HG02981 (cell line): Measurements from ENCODE around the gene ZFP64.
"Not testable (repeated sequence)": the region's sequence is repeated elsewhere in the genome, so short reads cannot be mapped to it uniquely, and the experiment has no call there.

Experiments used
- ATAC-seq: cut with Tn5 transposase; IDR thresholded peaks from one replicate; pipeline ENCODE4 v1.9.1; 2021; ENCODE audit warnings: mild to moderate bottlenecking, moderate library complexity; ENCODE audit not compliant: unreplicated experiment

ZFP64 gene

DNA sequence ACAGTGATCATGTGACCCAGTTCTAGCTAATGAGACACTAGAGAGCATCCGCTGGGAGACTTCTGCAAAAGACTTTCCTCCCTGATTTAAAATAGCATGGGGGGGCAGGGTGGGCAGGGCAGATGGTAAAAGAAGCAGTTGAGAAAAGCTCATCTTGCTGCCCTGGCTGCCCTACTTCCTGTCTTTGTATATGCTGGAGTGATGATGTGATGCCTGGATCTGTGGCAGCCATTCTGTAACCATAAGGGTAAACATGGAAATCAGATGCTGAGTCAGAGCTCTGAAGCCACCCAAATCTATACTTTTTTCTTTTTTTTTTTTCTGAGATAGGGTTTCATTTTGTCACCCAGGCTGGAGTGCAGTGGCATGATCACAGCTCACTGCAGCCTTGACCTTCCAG is 25.4 kb downstream of the ZFP64 start:
- ATAC-seq: no peak

- no peak for ATAC-seq
These were observed 30.9 kb downstream of the ZFP64 start for GRCh38 chr20:52160621-52161204.

DNA sequence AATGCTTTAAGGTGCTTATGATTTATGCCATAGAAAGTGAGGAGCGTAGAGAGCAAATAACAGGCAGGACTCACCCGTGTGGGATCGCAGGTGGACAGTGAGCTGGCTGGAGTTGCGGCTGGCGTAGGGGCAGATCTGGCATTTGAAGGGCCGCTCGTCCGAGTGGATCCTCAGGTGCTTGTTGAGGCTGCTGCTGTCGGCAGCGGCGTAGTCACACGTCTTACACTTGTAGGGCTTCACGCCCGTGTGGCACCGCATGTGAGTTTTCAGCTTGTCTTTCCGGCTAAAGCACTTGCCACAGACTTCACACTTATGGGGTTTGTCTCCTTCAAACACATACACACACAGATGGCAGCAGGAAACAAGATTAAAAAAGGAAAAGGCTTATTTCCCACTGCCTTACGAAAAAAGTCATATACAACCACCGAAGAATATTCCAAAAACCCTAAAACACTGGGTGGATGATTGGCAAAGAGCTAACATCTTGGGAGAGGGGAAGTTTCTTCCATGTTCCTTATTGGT is 31.5 kb downstream of the ZFP64 start:
- ATAC-seq: no peak

DNA sequence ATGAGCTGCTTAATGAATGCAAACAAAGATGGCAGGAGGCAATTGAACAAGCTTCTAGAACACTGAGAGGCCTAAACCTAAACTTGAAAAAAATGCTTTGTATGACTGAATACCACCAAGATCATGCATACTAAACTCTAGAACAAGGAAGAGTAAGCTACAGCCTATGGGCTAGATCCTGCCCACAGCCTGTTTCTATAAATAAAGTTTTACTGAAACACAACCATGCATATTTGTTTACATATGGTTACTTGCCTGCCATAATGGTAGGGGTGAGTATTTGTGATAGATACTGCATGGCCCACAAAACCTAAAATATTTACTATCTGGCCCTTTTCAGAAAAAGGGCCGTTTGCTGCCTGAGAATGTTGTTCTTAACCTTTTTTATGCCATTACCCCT is 37.0 kb downstream of the ZFP64 start:
- no peak for ATAC-seq

DNA sequence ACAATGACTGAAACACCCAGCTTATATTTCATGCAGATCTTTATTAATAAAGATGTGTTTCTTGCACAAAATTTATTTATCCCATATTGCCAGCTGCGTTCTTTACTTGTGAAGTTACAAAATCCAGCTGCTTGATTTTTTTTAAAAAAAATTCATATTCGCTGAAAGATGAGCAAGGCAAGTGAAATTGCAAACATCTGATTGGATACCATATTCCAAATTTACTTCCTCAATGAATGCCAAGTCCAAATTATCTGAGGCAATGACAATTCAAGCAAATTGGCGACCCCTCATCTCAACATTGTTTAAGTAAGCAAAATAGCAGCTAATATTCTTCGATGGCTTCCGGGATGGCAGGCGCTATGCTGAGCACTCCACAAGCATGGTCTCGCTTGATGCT is 37.7 kb downstream of the ZFP64 start:
- ATAC-seq: no peak

DNA sequence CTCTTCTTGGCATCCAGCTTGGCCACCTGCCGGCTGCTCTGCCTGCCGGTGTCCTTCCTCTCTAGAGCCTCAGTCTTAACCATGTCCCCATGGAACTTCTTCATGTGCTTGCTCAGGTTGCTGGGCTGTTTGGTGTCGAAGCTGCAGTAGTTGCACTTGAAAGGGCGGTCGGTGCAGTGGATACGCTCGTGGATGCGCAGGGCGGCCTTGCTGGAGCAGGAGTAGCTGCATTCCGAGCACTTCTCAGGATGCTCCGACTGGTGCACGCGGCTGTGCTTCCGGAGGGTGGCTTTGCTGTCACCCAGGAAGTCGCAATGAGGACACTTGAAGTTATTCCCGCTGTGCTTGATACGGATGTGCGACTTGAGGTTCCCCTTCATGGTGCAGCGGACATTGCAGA is 38.7 kb downstream of the ZFP64 start:
- ATAC-seq: no peak

DNA sequence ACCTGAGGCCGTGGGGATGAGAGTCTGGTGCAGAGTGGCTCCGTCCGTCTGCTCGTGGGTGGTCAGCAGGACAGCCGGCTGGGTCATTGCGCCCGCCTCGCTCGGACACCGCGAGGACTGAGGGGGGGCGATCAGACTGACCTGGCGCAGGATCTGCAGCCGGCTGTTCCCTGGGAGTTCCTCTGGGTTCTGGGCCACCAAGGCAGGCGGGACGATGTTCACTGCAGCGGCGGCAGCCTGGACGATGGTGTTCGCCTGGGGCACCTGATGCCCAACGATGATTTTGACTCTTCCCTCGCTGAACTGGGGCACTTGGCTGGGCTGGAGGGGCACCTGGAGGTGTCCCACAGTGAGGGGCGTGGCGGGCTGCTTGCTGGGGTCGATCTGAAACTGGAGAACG is 39.2 kb downstream of the ZFP64 start:
- ATAC-seq: no peak

GRCh38 chr20:52150440-52151258 is 40.9 kb downstream of the ZFP64 start:
- ATAC-seq: no peak

- no peak for ATAC-seq
These were observed 46.0 kb downstream of the ZFP64 start for GRCh38 chr20:52145587-52145986.

DNA sequence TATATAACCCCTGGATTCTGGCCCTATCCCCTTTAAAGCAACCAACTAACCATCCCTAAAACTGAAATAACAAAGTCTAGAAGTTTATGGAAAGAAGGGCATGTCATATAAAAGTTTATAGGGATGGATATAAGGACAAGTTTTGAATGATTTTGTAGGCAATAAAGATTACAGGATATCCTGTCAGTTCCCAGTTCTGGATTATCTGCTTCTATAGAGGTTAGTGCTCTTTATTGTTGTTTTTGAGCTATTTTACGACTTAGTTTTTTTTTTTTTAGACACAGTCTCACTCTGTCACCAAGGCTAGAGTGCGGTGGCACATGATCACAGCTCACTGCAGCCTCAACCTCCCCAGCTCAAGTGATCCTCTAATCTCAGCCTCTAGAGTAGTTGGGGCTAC is 48.3 kb downstream of the ZFP64 start:
- no peak for ATAC-seq

- ATAC-seq: no peak
These were observed 48.8 kb downstream of the ZFP64 start for GRCh38 chr20:52142757-52143156.

DNA sequence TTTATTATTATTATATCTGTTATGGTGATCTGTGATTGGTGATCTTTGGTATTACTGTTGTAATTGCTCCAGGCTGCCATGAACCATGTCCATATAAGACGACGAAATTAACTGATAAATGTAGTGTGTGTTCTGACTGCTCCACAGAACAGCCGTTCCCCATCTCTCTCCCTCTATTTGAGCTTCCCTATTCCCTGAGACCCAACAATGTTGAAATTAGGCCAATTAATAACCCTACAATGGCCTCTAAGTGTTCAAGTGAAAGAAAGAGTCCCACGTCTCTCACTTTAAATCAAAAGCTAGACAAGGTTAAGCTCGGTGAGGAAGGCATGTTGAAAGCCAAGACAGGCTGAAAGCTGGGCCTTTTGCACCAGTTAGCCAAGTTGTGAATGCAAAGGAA is 51.6 kb downstream of the ZFP64 start:
- ATAC-seq: no peak

GRCh38 chr20:52137850-52138249 is 53.7 kb downstream of the ZFP64 start:
- ATAC-seq: no peak

GRCh38 chr20:52133714-52134113 is 57.9 kb downstream of the ZFP64 start:
- ATAC-seq: not testable (repeated sequence)

DNA sequence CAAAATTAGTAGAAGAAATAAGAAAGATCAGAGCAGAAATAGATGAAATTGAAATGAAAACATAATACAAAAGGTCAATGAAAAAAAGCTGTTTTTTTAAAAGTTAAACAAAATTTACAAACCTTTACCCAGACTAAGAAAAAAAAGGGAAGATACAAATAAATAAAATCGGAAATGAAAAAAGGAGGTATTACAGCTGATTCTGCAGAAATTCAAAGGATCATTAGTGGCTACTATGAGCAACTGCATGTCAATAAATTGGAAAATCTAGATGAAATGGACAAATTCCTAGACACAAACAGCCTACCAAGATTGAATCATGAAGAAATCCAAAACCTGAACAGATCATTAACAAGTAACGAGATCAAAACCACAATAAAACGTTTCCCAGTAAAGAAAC is 59.2 kb downstream of the ZFP64 start:
- no peak for ATAC-seq

- no peak for ATAC-seq
These were observed 60.4 kb downstream of the ZFP64 start for GRCh38 chr20:52131048-52131643.

GRCh38 chr20:52130406-52130805 is 61.2 kb downstream of the ZFP64 start:
- ATAC-seq: no peak

DNA sequence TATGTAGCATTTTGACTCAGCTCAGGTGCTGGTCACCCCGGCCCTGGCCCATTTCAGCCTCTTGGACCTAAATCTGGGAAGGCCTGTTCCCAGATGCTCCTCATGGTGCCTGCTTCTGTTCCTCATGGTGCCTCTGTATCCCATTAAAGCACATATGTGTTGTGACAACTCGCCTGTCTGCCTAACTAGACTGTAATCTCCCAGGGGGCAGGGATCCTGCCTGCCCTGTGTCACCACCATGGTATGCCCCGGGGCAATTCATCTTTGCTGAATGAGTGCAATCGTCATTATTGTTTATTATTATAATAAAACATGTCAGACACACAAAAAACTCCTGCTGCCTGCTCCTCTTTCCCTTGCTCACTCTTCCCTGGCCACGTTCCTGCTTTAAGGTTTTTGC is 62.0 kb downstream of the ZFP64 start:
- ATAC-seq: no peak

DNA sequence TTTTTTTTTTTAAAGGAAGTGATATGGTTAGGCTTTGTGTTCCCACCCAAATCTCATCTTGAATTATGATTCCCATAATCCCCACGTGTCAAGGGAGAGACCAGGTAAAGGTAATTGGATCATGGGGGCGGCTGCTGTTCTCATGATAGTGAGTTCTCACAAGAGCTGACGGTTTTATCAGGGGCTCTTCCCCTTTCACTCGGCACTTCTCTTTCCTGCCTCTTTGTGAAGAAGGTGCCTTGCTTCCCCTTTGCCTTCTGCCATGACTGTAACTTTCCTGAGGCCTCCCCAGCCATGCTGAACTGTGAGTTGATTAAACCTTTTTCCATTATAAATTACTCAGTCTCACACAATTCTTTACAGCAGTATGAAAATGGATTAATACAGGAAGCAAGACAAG is 64.3 kb downstream of the ZFP64 start:
- no peak for ATAC-seq

DNA sequence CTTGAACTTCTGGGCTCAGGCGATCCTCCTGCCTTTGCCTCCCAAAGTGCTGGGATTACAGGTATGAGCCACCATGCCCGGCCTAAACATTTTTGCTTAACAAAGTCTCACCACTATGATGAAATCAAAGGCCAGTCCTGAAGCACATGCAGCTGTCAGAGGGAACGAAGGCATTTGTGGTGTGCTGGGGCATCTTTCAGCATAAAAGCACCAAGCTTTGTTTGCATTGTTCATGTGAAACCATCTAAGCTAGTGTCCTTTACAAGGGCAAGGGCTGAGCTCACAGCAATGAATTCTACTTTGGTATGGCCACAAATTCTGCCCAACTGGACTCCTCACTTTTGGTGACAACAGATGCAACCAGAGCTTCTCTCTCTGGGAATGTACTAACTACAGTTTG is 66.8 kb downstream of the ZFP64 start:
- ATAC-seq: no peak

DNA sequence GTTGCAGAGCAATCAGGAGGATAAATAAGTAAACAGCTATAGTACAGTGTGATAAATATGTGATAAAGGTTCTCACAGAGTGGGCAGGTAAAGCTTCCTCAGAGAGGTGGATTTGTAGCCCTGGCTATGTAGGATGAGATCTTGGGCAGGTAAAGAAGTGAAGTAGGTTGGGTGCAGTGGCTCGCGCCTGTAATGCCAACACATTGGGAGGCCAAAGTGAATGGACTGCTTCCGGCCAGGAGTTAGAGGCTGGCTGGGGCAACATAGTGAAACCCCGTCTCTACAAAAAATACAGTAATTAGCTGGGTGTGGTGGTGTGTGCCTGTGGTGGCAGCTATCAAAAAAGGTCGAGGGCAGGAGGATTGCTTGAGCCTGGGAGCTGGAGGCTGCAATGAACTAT is 72.9 kb downstream of the ZFP64 start:
- ATAC-seq: no peak

GRCh38 chr20:52118016-52118623 is 73.5 kb downstream of the ZFP64 start:
- ATAC-seq: no peak
